ENCODE measurements around the gene VAV3. TPM values are rescaled to one million over a fixed set of nuclear protein-coding genes. Genes with fewer than 3 reads are reported as not detected.

Gene VAV3, protein sequence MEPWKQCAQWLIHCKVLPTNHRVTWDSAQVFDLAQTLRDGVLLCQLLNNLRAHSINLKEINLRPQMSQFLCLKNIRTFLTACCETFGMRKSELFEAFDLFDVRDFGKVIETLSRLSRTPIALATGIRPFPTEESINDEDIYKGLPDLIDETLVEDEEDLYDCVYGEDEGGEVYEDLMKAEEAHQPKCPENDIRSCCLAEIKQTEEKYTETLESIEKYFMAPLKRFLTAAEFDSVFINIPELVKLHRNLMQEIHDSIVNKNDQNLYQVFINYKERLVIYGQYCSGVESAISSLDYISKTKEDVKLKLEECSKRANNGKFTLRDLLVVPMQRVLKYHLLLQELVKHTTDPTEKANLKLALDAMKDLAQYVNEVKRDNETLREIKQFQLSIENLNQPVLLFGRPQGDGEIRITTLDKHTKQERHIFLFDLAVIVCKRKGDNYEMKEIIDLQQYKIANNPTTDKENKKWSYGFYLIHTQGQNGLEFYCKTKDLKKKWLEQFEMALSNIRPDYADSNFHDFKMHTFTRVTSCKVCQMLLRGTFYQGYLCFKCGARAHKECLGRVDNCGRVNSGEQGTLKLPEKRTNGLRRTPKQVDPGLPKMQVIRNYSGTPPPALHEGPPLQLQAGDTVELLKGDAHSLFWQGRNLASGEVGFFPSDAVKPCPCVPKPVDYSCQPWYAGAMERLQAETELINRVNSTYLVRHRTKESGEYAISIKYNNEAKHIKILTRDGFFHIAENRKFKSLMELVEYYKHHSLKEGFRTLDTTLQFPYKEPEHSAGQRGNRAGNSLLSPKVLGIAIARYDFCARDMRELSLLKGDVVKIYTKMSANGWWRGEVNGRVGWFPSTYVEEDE
- 87.5 TPM for total RNA-seq
- polyA plus RNA-seq (ENCODE audit: insufficient read depth, low read depth, low replicate concordance): 61.6 TPM
- long read RNA-seq, donor 1, partial matches to known transcripts: 7 of 12 reads
- long read RNA-seq, donor 1, other reads (novel, unspliced or antisense): 0 of 12 reads
- long read RNA-seq, donor 2, transcript VAV3-203 (10 exons, 1,293 nt): major isoform, 9 of 21 reads
- long read RNA-seq, donor 2, partial matches to known transcripts: 10 of 21 reads
- long read RNA-seq, donor 2, other reads (novel, unspliced or antisense): 0 of 21 reads
- long read RNA-seq, donor 3, transcript VAV3-212 (9 exons, 1,374 nt): minor isoform, 7 of 45 reads
- long read RNA-seq, donor 3, transcript VAV3-203 (10 exons, 1,293 nt): major isoform, 22 of 45 reads
- long read RNA-seq, donor 3, partial matches to known transcripts: 16 of 45 reads
- long read RNA-seq, donor 3, other reads (novel, unspliced or antisense): 0 of 45 reads
- long read RNA-seq, donor 4, transcript VAV3-203 (10 exons, 1,293 nt): major isoform, 11 of 14 reads
- long read RNA-seq, donor 4, partial matches to known transcripts: 0 of 14 reads
- long read RNA-seq, donor 4, other reads (novel, unspliced or antisense): 0 of 14 reads
- long read RNA-seq, donor 5, partial matches to known transcripts: 0 of 2 reads
- long read RNA-seq, donor 5, other reads (novel, unspliced or antisense): 0 of 2 reads
- long read RNA-seq, donor 6, transcript VAV3-203 (10 exons, 1,293 nt): major isoform, 12 of 28 reads
- long read RNA-seq, donor 6, partial matches to known transcripts: 14 of 28 reads
- long read RNA-seq, donor 6, other reads (novel, unspliced or antisense): 0 of 28 reads
- long read RNA-seq, donor 7, transcript VAV3-203 (10 exons, 1,293 nt): major isoform, 10 of 39 reads
- long read RNA-seq, donor 7, partial matches to known transcripts: 9 of 39 reads
- long read RNA-seq, donor 7, other reads (novel, unspliced or antisense): 14 of 39 reads
- long read RNA-seq, donor 8, full-length matches to known transcripts: 7 of 16 reads
- long read RNA-seq, donor 8, partial matches to known transcripts: 9 of 16 reads
- long read RNA-seq, donor 8, other reads (novel, unspliced or antisense): 0 of 16 reads
- long read RNA-seq, donor 9, transcript VAV3-203 (10 exons, 1,293 nt): major isoform, 5 of 39 reads
- long read RNA-seq, donor 9, partial matches to known transcripts: 32 of 39 reads
- long read RNA-seq, donor 9, other reads (novel, unspliced or antisense): 0 of 39 reads
- long read RNA-seq, donor 10, transcript VAV3-203 (10 exons, 1,293 nt): major isoform, 11 of 11 reads
- long read RNA-seq, donor 10, partial matches to known transcripts: 0 of 11 reads
- long read RNA-seq, donor 10, other reads (novel, unspliced or antisense): 0 of 11 reads

- intact Hi-C loops (cut with DNase I): no loop called here
- FAIRE-seq (no peak), DNase-seq (peak; percentile 90 to 93 (median 92))
- Histone ChIP-seq H3K9me3 (ENCODE audit: control insufficient read depth in 2 of 3, insufficient read depth in 1 of 3, low read length in 3 of 3) (no peaks in the 10 kb centered on the region), H3K9ac (ENCODE audit: low read length in 3 of 3) (peak within 1 kb of the TSS; percentile 41 to 62 (median 50)), H3K4me3 (ENCODE audit: low read length in 3 of 3) (peak within 1 kb of the TSS; percentile 69 to 82 (median 74)), H3K27ac (ENCODE audit: low read depth in 2 of 2, low read length in 2 of 2) (peak within 1 kb of the TSS; percentile 9 to 34), H3K36me3 (ENCODE audit: control insufficient read depth in 2 of 3, insufficient read depth in 3 of 3, low read length in 3 of 3) (no peaks in the 10 kb centered on the region), H3K4me1 (ENCODE audit: control insufficient read depth in 2 of 3, insufficient read depth in 2 of 3, low read depth in 1 of 3, low read length in 3 of 3) (peaks cover 0 to 12% (median 4%) of the 10 kb centered on the region in 3 donors), H3K27me3 (ENCODE audit: control insufficient read depth, insufficient read depth, low read length) (no peaks in the 10 kb centered on the region)
- TF ChIP-seq, protein P1, sequence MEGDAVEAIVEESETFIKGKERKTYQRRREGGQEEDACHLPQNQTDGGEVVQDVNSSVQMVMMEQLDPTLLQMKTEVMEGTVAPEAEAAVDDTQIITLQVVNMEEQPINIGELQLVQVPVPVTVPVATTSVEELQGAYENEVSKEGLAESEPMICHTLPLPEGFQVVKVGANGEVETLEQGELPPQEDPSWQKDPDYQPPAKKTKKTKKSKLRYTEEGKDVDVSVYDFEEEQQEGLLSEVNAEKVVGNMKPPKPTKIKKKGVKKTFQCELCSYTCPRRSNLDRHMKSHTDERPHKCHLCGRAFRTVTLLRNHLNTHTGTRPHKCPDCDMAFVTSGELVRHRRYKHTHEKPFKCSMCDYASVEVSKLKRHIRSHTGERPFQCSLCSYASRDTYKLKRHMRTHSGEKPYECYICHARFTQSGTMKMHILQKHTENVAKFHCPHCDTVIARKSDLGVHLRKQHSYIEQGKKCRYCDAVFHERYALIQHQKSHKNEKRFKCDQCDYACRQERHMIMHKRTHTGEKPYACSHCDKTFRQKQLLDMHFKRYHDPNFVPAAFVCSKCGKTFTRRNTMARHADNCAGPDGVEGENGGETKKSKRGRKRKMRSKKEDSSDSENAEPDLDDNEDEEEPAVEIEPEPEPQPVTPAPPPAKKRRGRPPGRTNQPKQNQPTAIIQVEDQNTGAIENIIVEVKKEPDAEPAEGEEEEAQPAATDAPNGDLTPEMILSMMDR (IDR thresholded peaks at IDR 0.05; ENCODE audit: borderline replicate concordance, extremely low read depth, insufficient read depth): no peak
Observed at GRCh38 chr1:107965110-107965991, at the start of gene VAV3. TSS of gene VAV3 (minus strand) at chr1:107965180. CDS start at chr1:107964869, 311 bp downstream.

- no peak overlapping the region for H3K4me3 ChIP-seq (ENCODE audit: low read length in 3 of 3)
- no peaks in the 10 kb centered on the region for H3K4me1 ChIP-seq (ENCODE audit: control insufficient read depth in 2 of 3, insufficient read depth in 2 of 3, low read depth in 1 of 3, low read length in 3 of 3)
- TF ChIP-seq, protein P1 (IDR thresholded peaks at IDR 0.05; ENCODE audit: borderline replicate concordance, extremely low read depth, insufficient read depth): no peak
- no peaks in the 10 kb centered on the region for H3K9me3 ChIP-seq (ENCODE audit: control insufficient read depth in 2 of 3, insufficient read depth in 1 of 3, low read length in 3 of 3)
- no peak for DNase-seq
- H3K36me3 ChIP-seq (ENCODE audit: control insufficient read depth in 2 of 3, insufficient read depth in 3 of 3, low read length in 3 of 3): no peaks in the 10 kb centered on the region
- H3K9ac ChIP-seq (ENCODE audit: low read length in 3 of 3): no peak overlapping the region
- H3K27me3 ChIP-seq (ENCODE audit: control insufficient read depth, insufficient read depth, low read length): no peaks in the 10 kb centered on the region
- H3K27ac ChIP-seq (ENCODE audit: low read depth in 2 of 2, low read length in 2 of 2): no peak overlapping the region
- intact Hi-C loops (cut with DNase I): no loop called here
- no peak for FAIRE-seq
Observed at GRCh38 chr1:108012553-108012952, 47.6 kb upstream of the VAV3 start.
